ENCODE data around the gene ANXA1.

ANXA1 gene

DNA sequence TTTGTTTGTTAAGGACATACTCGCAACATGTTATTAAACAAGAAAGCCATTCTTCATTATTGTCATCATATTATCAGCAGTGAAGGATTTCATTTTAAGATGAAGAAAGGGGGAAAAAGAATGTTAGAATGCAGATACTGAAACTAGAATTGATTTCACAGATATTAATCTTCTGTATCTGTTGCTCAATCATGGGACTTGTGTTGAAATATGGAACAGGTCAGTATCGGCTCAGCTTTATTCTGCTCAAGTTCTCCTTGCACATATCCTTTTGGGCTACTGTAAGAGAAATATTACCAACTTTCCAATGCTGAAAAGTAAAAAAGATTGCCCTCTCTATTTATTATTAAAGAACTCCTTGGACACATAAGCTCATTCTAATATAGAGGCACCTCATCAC is 13.8 kb upstream of the ANXA1 start:
- Histone ChIP-seq H3K27me3 (replicated peaks; ENCODE audit: control insufficient read depth, insufficient read depth, low read length, poor library complexity, severe bottlenecking) (no peaks in the 10 kb centered on the region), H3K36me3 (ENCODE audit: control insufficient read depth, insufficient read depth, low read length) (no peaks in the 10 kb centered on the region), H3K9me3 (ENCODE audit: control insufficient read depth, low read length) (no peaks in the 10 kb centered on the region), H3K4me1 (ENCODE audit: control insufficient read depth, insufficient read depth, low read length, poor library complexity, severe bottlenecking) (no peaks in the 10 kb centered on the region), H3K27ac (ENCODE audit: insufficient read depth, low read length, poor library complexity, severe bottlenecking) (no peak overlapping the region), H3K4me3 (ENCODE audit: insufficient read depth, low read depth, low read length, poor library complexity, severe bottlenecking) (no peak overlapping the region)
- no peak for DNase-seq

- H3K4me1 ChIP-seq (ENCODE audit: control insufficient read depth, insufficient read depth, low read length, poor library complexity, severe bottlenecking), result no peaks in the 10 kb centered on the region
- no peak overlapping the region for H3K27ac ChIP-seq (ENCODE audit: insufficient read depth, low read length, poor library complexity, severe bottlenecking)
- no peak overlapping the region for H3K4me3 ChIP-seq (ENCODE audit: insufficient read depth, low read depth, low read length, poor library complexity, severe bottlenecking)
- no peak for DNase-seq
- no peaks in the 10 kb centered on the region for H3K27me3 ChIP-seq (replicated peaks; ENCODE audit: control insufficient read depth, insufficient read depth, low read length, poor library complexity, severe bottlenecking)
- H3K36me3 ChIP-seq (ENCODE audit: control insufficient read depth, insufficient read depth, low read length), result no peaks in the 10 kb centered on the region
- no peaks in the 10 kb centered on the region for H3K9me3 ChIP-seq (ENCODE audit: control insufficient read depth, low read length)
Measured at GRCh38 chr9:73138516-73138915, 13.1 kb upstream of the ANXA1 start.

GRCh38 chr9:73141282-73141681 is 10.4 kb upstream of the ANXA1 start:
- Histone ChIP-seq H3K27me3 (replicated peaks; ENCODE audit: control insufficient read depth, insufficient read depth, low read length, poor library complexity, severe bottlenecking) (no peaks in the 10 kb centered on the region), H3K36me3 (ENCODE audit: control insufficient read depth, insufficient read depth, low read length) (no peaks in the 10 kb centered on the region), H3K4me3 (ENCODE audit: insufficient read depth, low read depth, low read length, poor library complexity, severe bottlenecking) (no peak overlapping the region), H3K4me1 (ENCODE audit: control insufficient read depth, insufficient read depth, low read length, poor library complexity, severe bottlenecking) (no peaks in the 10 kb centered on the region), H3K9me3 (ENCODE audit: control insufficient read depth, low read length) (no peaks in the 10 kb centered on the region), H3K27ac (ENCODE audit: insufficient read depth, low read length, poor library complexity, severe bottlenecking) (no peak overlapping the region)
- no peak for DNase-seq

- Histone ChIP-seq H3K9me3 (ENCODE audit: control insufficient read depth, low read length) (no peaks in the 10 kb centered on the region), H3K4me1 (ENCODE audit: control insufficient read depth, insufficient read depth, low read length, poor library complexity, severe bottlenecking) (peaks cover 4% of the 10 kb centered on the region), H3K4me3 (ENCODE audit: insufficient read depth, low read depth, low read length, poor library complexity, severe bottlenecking) (no peak overlapping the region), H3K27ac (ENCODE audit: insufficient read depth, low read length, poor library complexity, severe bottlenecking) (no peak overlapping the region), H3K36me3 (ENCODE audit: control insufficient read depth, insufficient read depth, low read length) (no peaks in the 10 kb centered on the region), H3K27me3 (replicated peaks; ENCODE audit: control insufficient read depth, insufficient read depth, low read length, poor library complexity, severe bottlenecking) (no peaks in the 10 kb centered on the region)
- no peak for DNase-seq
Measured at GRCh38 chr9:73143711-73144328, 7.8 kb upstream of the ANXA1 start.

DNA sequence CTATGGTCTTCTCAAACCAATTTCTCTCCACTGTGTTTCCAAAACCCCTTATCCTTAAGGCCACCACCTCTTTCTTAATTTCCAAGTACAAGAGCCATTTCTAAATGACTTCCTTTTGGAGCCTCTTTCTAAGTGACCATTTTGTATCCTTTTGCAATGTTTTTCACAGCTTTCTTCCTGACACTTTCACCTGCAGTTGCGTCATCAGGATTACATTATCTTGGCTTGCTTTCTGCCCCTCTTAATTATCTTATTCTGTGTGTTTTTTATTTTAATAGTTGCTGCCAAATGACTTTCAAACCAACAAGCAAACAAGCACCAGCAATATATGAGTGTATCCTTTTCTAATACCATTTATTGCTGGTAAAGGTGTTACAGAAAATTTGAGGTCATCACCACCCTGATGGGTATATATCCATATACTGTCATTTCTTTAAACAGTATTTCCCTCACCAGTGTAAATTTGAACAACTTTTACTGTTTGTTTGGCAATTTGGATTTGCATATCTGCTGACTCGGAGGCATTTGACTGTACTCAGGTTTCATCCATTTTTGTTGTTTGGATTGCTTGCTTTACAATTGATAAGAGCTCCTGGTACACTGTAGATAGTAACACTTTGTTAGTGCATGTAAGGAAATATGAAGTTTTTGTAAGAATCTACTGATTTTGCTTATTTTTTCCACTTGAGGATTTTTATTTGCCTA is 5.4 kb upstream of the ANXA1 start:
- H3K9me3 ChIP-seq (ENCODE audit: control insufficient read depth, low read length), result no peaks in the 10 kb centered on the region
- DNase-seq, result no peak
- H3K36me3 ChIP-seq (ENCODE audit: control insufficient read depth, insufficient read depth, low read length), result no peaks in the 10 kb centered on the region
- no peak overlapping the region for H3K4me3 ChIP-seq (ENCODE audit: insufficient read depth, low read depth, low read length, poor library complexity, severe bottlenecking)
- no peak overlapping the region for H3K27ac ChIP-seq (ENCODE audit: insufficient read depth, low read length, poor library complexity, severe bottlenecking)
- peaks cover 18% of the 10 kb centered on the region for H3K4me1 ChIP-seq (ENCODE audit: control insufficient read depth, insufficient read depth, low read length, poor library complexity, severe bottlenecking)
- H3K27me3 ChIP-seq (replicated peaks; ENCODE audit: control insufficient read depth, insufficient read depth, low read length, poor library complexity, severe bottlenecking), result no peaks in the 10 kb centered on the region

GRCh38 chr9:73148447-73148937 is 3.2 kb upstream of the ANXA1 start:
- no peak for DNase-seq
- Histone ChIP-seq H3K36me3 (ENCODE audit: control insufficient read depth, insufficient read depth, low read length) (no peaks in the 10 kb centered on the region), H3K27me3 (replicated peaks; ENCODE audit: control insufficient read depth, insufficient read depth, low read length, poor library complexity, severe bottlenecking) (no peaks in the 10 kb centered on the region), H3K4me1 (ENCODE audit: control insufficient read depth, insufficient read depth, low read length, poor library complexity, severe bottlenecking) (peaks cover 21% of the 10 kb centered on the region), H3K9me3 (ENCODE audit: control insufficient read depth, low read length) (no peaks in the 10 kb centered on the region), H3K4me3 (ENCODE audit: insufficient read depth, low read depth, low read length, poor library complexity, severe bottlenecking) (no peak overlapping the region), H3K27ac (ENCODE audit: insufficient read depth, low read length, poor library complexity, severe bottlenecking) (peak overlapping the region; percentile 84)

GRCh38 chr9:73149371-73150067 is 2.1 kb upstream of the ANXA1 start:
- Histone ChIP-seq H3K4me1 (ENCODE audit: control insufficient read depth, insufficient read depth, low read length, poor library complexity, severe bottlenecking) (peaks cover 24% of the 10 kb centered on the region), H3K27ac (ENCODE audit: insufficient read depth, low read length, poor library complexity, severe bottlenecking) (peak overlapping the region; percentile 84), H3K27me3 (replicated peaks; ENCODE audit: control insufficient read depth, insufficient read depth, low read length, poor library complexity, severe bottlenecking) (no peaks in the 10 kb centered on the region), H3K36me3 (ENCODE audit: control insufficient read depth, insufficient read depth, low read length) (no peaks in the 10 kb centered on the region), H3K4me3 (ENCODE audit: insufficient read depth, low read depth, low read length, poor library complexity, severe bottlenecking) (no peak overlapping the region), H3K9me3 (ENCODE audit: control insufficient read depth, low read length) (no peaks in the 10 kb centered on the region)
- no peak for DNase-seq

DNA sequence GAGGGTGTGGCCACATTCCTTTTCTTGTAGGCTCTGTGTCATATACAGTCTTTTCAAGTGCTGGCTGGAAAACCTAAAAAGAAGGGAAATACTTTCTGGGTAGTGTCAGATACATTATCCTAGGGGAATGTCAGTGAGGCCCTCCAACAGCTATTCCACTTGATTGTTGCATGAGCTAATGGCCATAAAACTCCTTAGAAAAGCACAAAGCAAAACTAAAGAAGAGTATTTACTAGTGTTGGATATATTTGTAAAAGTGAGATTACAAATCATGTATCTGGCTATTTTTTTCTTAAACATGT is 829 bp downstream of the ANXA1 start:
- no peaks in the 10 kb centered on the region for H3K9me3 ChIP-seq (ENCODE audit: control insufficient read depth, low read length)
- no peak for DNase-seq
- peak overlapping the region; percentile 67 for H3K4me3 ChIP-seq (ENCODE audit: insufficient read depth, low read depth, low read length, poor library complexity, severe bottlenecking)
- no peaks in the 10 kb centered on the region for H3K36me3 ChIP-seq (ENCODE audit: control insufficient read depth, insufficient read depth, low read length)
- peaks cover 34% of the 10 kb centered on the region for H3K4me1 ChIP-seq (ENCODE audit: control insufficient read depth, insufficient read depth, low read length, poor library complexity, severe bottlenecking)
- H3K27ac ChIP-seq (ENCODE audit: insufficient read depth, low read length, poor library complexity, severe bottlenecking), result peak overlapping the region; percentile 84
- H3K27me3 ChIP-seq (replicated peaks; ENCODE audit: control insufficient read depth, insufficient read depth, low read length, poor library complexity, severe bottlenecking), result no peaks in the 10 kb centered on the region

GRCh38 chr9:73152953-73153352 is 1.3 kb downstream of the ANXA1 start:
- Histone ChIP-seq H3K4me3 (ENCODE audit: insufficient read depth, low read depth, low read length, poor library complexity, severe bottlenecking) (peak overlapping the region; percentile 67), H3K9me3 (ENCODE audit: control insufficient read depth, low read length) (no peaks in the 10 kb centered on the region), H3K27ac (ENCODE audit: insufficient read depth, low read length, poor library complexity, severe bottlenecking) (peak overlapping the region; percentile 84), H3K4me1 (ENCODE audit: control insufficient read depth, insufficient read depth, low read length, poor library complexity, severe bottlenecking) (peaks cover 35% of the 10 kb centered on the region), H3K27me3 (replicated peaks; ENCODE audit: control insufficient read depth, insufficient read depth, low read length, poor library complexity, severe bottlenecking) (no peaks in the 10 kb centered on the region), H3K36me3 (ENCODE audit: control insufficient read depth, insufficient read depth, low read length) (no peaks in the 10 kb centered on the region)
- DNase-seq, result no peak

DNA sequence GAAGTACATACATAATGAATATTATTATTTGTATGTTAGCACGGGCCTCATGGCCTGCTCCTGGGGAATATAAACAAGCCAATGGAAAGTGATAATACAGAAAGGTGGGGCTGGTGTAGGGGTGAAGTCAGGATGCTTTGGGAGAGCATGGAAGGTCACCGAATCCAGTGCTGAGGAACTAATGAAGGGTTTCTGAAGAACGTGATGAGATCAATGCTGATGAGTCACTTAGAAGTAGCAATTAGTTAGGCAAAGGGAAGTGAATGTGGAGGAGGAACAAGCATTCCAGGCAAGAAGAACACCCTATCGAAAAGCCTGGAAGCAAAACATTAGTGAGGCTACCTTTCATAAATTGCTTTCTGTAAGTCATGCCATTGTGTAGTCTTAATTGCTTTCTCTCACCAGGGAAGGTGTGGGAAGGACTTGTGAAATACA is 2.1 kb downstream of the ANXA1 start:
- H3K27ac ChIP-seq (ENCODE audit: insufficient read depth, low read length, poor library complexity, severe bottlenecking), result peak overlapping the region; percentile 84

More for the DNA sequence above, 2.1 kb downstream of the ANXA1 start:
- peaks cover 37% of the 10 kb centered on the region for H3K4me1 ChIP-seq (ENCODE audit: control insufficient read depth, insufficient read depth, low read length, poor library complexity, severe bottlenecking)
- H3K4me3 ChIP-seq (ENCODE audit: insufficient read depth, low read depth, low read length, poor library complexity, severe bottlenecking), result peak overlapping the region; percentile 67
- no peak for DNase-seq
- H3K9me3 ChIP-seq (ENCODE audit: control insufficient read depth, low read length), result no peaks in the 10 kb centered on the region
- H3K36me3 ChIP-seq (ENCODE audit: control insufficient read depth, insufficient read depth, low read length), result peaks cover 6% of the 10 kb centered on the region
- no peaks in the 10 kb centered on the region for H3K27me3 ChIP-seq (replicated peaks; ENCODE audit: control insufficient read depth, insufficient read depth, low read length, poor library complexity, severe bottlenecking)
